ENCODE data around the gene PXDN.

PXDN gene

DNA sequence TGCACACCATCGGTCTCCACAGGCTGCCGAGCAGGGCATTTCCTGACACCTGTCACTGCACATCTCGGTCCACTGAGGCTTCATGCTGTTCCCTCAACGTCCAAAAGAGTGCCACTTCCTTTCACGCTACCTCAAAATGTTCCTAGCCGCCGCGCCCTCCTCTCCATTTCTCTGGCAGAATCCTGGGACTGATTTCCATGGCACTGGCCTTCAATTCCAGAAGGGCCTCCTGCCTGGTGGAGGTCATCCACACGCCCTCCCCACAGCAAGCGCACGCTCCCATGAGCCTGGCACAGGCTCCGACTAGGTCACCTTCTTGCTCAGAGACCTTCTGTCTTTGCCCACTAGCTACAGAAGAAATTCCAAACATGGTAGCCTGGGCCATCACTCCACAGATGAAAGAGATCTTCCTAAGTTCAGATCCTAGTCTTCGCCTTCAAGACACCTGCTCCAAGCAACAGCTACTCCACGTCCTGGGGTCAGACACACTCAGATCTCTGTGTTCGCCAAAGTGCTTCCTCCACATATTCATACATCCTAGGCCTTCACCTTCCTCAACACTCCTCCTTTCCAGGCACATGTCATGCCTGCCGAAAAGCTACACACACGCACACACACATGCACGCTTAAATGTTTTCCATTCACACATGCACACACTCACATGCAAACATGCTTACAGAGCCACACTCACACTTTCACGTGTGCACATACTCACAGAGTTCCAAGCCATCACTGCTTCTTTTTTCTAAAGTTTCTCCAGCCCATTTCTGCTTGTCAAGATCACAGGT is 94.0 kb downstream of the PXDN start:
- TF ChIP-seq, protein P1, sequence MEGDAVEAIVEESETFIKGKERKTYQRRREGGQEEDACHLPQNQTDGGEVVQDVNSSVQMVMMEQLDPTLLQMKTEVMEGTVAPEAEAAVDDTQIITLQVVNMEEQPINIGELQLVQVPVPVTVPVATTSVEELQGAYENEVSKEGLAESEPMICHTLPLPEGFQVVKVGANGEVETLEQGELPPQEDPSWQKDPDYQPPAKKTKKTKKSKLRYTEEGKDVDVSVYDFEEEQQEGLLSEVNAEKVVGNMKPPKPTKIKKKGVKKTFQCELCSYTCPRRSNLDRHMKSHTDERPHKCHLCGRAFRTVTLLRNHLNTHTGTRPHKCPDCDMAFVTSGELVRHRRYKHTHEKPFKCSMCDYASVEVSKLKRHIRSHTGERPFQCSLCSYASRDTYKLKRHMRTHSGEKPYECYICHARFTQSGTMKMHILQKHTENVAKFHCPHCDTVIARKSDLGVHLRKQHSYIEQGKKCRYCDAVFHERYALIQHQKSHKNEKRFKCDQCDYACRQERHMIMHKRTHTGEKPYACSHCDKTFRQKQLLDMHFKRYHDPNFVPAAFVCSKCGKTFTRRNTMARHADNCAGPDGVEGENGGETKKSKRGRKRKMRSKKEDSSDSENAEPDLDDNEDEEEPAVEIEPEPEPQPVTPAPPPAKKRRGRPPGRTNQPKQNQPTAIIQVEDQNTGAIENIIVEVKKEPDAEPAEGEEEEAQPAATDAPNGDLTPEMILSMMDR (IDR thresholded peaks at IDR 0.05): no peak
- no peak overlapping the region for H3K4me3 Mint-ChIP-seq
- no peaks in the 10 kb centered on the region for H3K9me3 Mint-ChIP-seq
- H3K27ac Mint-ChIP-seq: peak overlapping the region; percentile 90
- H3K4me1 Mint-ChIP-seq: peaks cover 13% of the 10 kb centered on the region
- DNase-seq: no peak
- H3K27me3 Mint-ChIP-seq (ENCODE audit: low read depth, poor library complexity): no peaks in the 10 kb centered on the region
- peaks cover 69% of the 10 kb centered on the region for H3K36me3 Mint-ChIP-seq (ENCODE audit: low read depth)

DNA sequence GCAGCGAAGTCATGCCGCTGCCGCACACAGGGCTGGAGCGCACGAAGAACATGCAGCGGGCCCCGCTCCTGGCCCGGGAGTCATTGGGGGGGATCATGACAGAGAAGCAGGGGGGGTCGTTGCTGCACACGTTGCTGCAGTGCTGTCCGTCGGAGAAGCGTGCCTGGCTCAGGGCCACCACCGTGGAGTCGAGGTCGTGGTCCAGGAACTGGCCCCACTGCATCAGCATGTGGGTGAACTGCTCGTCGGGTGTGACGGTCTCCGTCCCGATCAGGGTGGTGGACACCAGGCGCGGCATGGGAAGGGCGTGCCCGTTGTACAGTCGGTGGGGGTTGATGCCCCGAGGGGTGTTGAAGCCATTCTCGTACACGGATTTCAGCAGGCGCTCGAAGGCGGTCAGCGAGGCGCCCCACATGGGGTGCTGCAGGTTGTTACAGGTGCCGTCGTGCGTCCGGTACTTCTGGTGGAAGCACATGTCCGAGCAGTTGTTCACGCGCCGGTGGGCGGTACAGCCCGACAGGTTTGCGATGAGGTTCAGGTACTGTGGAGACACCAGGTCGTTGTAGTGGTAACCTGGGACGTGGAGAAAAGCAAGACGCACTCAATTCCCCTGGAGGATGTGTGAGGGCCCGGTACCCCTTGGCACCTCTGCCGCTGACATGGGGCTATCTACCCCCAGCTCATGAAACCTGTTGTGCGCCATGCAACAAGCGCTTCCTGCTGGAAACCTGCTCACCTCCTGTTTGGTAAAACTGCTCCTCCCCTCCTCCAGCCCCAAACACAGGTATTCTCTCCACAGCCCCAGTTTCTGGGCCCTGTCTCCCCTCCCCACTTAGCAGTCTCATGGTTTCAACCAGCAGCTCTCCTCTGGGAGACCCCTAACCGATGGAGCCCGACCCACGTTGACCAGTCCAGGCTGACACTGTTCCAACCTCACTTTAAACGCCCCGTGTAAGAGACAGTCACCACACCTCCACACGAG is 94.9 kb downstream of the PXDN start:
- peaks cover 78% of the 10 kb centered on the region for H3K36me3 Mint-ChIP-seq (ENCODE audit: low read depth)

DNA sequence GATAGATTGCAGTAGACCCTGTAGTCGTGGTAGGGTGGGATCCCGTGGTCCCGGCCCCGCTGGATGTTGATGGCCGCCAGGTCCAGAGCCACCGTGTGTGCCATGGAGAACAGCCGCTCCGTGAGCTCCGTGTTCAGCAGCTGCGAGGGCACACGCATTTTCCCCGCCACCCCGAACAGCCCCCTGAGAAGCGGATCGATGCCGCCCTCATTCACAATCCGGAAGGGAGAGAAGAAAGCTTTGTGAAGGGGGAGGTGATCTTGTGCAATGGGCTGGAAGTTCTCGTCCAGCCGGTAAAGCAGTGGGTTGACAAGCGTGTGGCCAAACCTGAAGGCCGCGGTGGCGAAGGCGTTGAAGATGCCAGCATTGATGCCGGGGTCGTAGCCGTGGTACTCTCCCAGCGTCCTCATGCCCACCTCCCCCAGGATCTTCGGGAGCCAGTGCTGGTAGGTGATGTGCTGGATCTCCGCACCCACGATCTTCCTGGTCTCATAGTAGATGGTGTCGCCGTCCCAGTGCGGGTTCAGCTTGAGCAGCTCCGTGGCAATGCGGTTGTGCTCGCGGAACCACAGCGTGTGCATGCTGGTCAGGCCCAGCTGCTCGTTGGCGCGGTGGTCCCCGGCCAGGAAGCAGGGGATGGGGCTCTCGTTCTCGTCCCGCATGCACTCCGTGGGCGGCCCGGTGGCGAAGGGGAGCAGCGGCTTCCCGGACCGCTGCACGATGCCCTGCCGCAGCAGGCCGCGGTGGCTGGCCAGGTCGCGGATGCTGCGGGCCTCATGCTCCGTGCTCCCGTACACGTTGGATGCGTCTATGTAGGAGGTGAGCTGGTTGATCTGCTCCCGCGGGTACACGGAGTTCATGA is 95.8 kb downstream of the PXDN start:
- H3K9me3 Mint-ChIP-seq: no peaks in the 10 kb centered on the region
- DNase-seq: no peak
- no peak overlapping the region for H3K27ac Mint-ChIP-seq
- TF ChIP-seq, protein P1 (IDR thresholded peaks at IDR 0.05): no peak
- peaks cover 81% of the 10 kb centered on the region for H3K36me3 Mint-ChIP-seq (ENCODE audit: low read depth)
- peaks cover 13% of the 10 kb centered on the region for H3K4me1 Mint-ChIP-seq
- H3K27me3 Mint-ChIP-seq (ENCODE audit: low read depth, poor library complexity): no peaks in the 10 kb centered on the region
- H3K4me3 Mint-ChIP-seq: no peak overlapping the region

More for the DNA sequence above, 94.9 kb downstream of the PXDN start:
- DNase-seq: no peak
- Mint-ChIP-seq H3K4me1 (peaks cover 13% of the 10 kb centered on the region), H3K27ac (peak overlapping the region; percentile 90), H3K4me3 (no peak overlapping the region), H3K9me3 (no peaks in the 10 kb centered on the region), H3K27me3 (ENCODE audit: low read depth, poor library complexity) (no peaks in the 10 kb centered on the region)
- TF ChIP-seq, protein P1 (IDR thresholded peaks at IDR 0.05): no peak

DNA sequence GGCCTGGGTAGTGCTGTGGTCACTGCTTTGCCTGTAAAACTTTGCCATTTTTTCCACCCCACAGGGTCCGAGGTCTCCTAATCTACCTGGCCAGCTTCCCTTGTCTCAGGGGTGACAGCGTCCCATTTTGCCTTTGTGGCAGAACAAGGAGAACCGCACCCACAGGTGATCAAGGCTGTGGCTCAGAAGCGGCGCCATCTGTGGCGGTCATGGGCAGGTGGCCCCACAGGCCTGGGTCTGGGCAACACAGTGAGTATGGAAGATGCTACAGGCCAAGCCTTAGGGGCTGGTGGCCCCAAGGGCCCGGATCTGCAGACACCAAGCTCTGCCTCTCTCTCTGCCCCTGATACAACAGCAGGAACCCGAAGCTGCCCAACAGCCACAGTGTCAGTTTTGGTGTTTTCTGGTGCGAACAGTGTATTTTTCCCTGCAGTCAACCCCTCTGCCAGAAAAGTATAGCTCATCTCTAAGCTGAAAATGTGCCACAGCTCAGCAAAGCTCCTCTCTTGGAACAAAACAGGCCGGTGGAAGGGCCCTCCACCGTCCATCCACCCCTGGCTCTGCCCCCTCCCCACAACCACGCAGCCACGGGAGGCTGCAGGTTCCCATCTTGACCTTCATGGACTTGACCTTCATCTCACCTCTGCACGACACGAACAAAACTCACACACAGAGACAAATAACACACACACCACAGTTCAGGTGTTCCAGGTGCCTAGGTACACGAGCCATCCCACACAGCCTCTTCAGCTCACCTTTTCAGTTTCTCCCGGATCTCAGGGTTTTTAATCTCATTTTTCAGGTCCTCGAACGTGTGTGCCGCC is 96.7 kb downstream of the PXDN start:
- H3K27ac Mint-ChIP-seq: no peak overlapping the region
- no peak for DNase-seq
- H3K9me3 Mint-ChIP-seq: no peaks in the 10 kb centered on the region
- peaks cover 13% of the 10 kb centered on the region for H3K4me1 Mint-ChIP-seq
- TF ChIP-seq, protein P1 (IDR thresholded peaks at IDR 0.05): no peak
- H3K36me3 Mint-ChIP-seq (ENCODE audit: low read depth): peaks cover 81% of the 10 kb centered on the region
- no peak overlapping the region for H3K4me3 Mint-ChIP-seq
- no peaks in the 10 kb centered on the region for H3K27me3 Mint-ChIP-seq (ENCODE audit: low read depth, poor library complexity)
